ENCODE measurements around the gene HDGFL2. TPM values are rescaled to one million over a fixed set of nuclear protein-coding genes. Genes with fewer than 3 reads are reported as not detected.

The HDGFL2 gene
- total RNA-seq = 10 to 100 TPM; 12.8 to 23.4 (median 16.3) TPM
- polyA plus RNA-seq = 10 to 100 TPM; 32.8 to 32.9 TPM

- Histone ChIP-seq H3K4me3 (peak within 1 kb of the TSS; percentile 90 to 98 (median 92)), H3K9me3 (no peaks in the 10 kb centered on the region), H3K27me3 (no peaks in the 10 kb centered on the region), H3K36me3 (peaks cover 0 to 6% (median 0%) of the 10 kb centered on the region in 3 donors), H3K4me1 (peaks cover 0 to 3% (median 0%) of the 10 kb centered on the region in 3 donors), H3K27ac (peak within 1 kb of the TSS; percentile 55 to 91 (median 80))
- 1% methylated on average over 53 to 66 of the region's 71 CpGs for WGBS, 2 donors
- ATAC-seq (no peak), DNase-seq (peak in 4 of 6 donors; percentile 43 to 99 (median 71)), FAIRE-seq (no peak)
- no peak for TF ChIP-seq CTCF (IDR thresholded peaks at IDR 0.05)
- intact Hi-C loops (cut with DNase I) = no loop called here
Measured at GRCh38 chr19:4472174-4472974, at the start of gene HDGFL2. TSS of gene HDGFL2 (plus strand) at chr19:4472297. CDS start at chr19:4472351, 54 bp downstream.

DNA sequence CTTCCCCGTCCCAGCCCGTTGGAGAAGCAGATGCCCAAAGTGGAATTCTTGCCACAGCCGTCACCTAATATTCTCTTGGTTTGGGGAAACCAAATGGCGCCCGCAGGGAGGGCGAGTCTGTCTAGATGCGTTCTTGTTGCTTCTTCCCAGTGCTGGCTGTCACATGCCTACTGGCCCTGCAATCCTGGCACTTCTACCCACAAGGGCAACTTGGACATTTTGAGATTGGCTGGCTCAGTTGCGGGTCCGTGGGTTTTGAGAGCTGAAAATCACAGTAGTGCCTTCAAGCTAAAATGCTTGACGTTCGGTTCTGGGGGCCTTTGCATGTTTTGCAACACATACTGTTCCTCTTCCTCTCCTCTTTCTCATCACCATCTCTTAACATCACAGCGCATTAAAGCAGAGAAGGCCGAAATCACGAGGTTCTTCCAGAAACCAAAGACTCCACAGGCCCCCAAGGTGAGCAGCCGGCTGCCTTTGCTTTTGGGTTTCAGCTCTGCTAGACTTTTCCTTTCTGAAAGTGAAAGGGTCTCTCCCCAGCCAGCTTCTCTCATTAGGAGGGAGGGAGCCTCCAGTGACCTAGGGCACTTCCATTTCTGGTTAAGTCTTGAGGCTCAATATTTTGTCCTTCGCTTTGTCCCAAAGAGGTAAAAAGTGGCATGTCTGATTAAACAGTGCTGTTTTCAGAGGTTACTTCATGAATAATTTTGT, 48.5 kb upstream of the HDGFL2 start:
- TF ChIP-seq CTCF (IDR thresholded peaks at IDR 0.05) = no peak
- no peak for FAIRE-seq

GRCh38 chr19:4425537-4425936, 46.6 kb upstream of the HDGFL2 start:
- 97 to 98% methylated on average over 6 of the region's 6 CpGs for WGBS, 2 donors
- FAIRE-seq = no peak
- ATAC-seq = no peak
- DNase-seq = no peak
- Histone ChIP-seq H3K4me3 (no peak overlapping the region), H3K27ac (no peak overlapping the region), H3K4me1 (no peaks in the 10 kb centered on the region), H3K27me3 (no peaks in the 10 kb centered on the region), H3K9me3 (no peaks in the 10 kb centered on the region), H3K36me3 (no peaks in the 10 kb centered on the region)
- TF ChIP-seq CTCF (IDR thresholded peaks at IDR 0.05) = no peak
- intact Hi-C loops (cut with DNase I) = no loop called here

More for the DNA sequence above, 48.5 kb upstream of the HDGFL2 start:
- DNase-seq (no peak), ATAC-seq (no peak)
- H3K36me3 ChIP-seq = no peaks in the 10 kb centered on the region
- no peaks in the 10 kb centered on the region for H3K9me3 ChIP-seq
- no peak overlapping the region for H3K4me3 ChIP-seq
- 93 to 95% methylated on average over 16 of the region's 16 CpGs for WGBS, 2 donors
- no peaks in the 10 kb centered on the region for H3K4me1 ChIP-seq
- H3K27me3 ChIP-seq = no peaks in the 10 kb centered on the region
- intact Hi-C loops (cut with DNase I) = no loop called here
- no peak overlapping the region for H3K27ac ChIP-seq

GRCh38 chr19:4428326-4428975, 43.6 kb upstream of the HDGFL2 start:
- intact Hi-C loops (cut with DNase I) = no loop called here
- H3K27me3 ChIP-seq = no peaks in the 10 kb centered on the region
- no peak for FAIRE-seq
- H3K36me3 ChIP-seq = no peaks in the 10 kb centered on the region
- WGBS, 2 donors = 91 to 94% methylated on average over 20 of the region's 20 CpGs
- no peak overlapping the region for H3K27ac ChIP-seq
- TF ChIP-seq CTCF (IDR thresholded peaks at IDR 0.05) = no peak
- H3K4me3 ChIP-seq = no peak overlapping the region
- no peaks in the 10 kb centered on the region for H3K4me1 ChIP-seq
- H3K9me3 ChIP-seq = no peaks in the 10 kb centered on the region
- ATAC-seq = no peak
- DNase-seq = no peak

Measured in pancreas (tissue), 10 donors.